NCI-H82 treated with DMSO at 0.1 percent for 48 hours (cell line): ENCODE measurements around the gene PNMA6E.

ENCODE experiments used
- DNase-seq: peaks from one replicate; lab custom pipeline; 2025; ENCODE audit not compliant: unreplicated experiment; lab: John Stamatoyannopoulos, UW

The PNMA6E gene

DNA sequence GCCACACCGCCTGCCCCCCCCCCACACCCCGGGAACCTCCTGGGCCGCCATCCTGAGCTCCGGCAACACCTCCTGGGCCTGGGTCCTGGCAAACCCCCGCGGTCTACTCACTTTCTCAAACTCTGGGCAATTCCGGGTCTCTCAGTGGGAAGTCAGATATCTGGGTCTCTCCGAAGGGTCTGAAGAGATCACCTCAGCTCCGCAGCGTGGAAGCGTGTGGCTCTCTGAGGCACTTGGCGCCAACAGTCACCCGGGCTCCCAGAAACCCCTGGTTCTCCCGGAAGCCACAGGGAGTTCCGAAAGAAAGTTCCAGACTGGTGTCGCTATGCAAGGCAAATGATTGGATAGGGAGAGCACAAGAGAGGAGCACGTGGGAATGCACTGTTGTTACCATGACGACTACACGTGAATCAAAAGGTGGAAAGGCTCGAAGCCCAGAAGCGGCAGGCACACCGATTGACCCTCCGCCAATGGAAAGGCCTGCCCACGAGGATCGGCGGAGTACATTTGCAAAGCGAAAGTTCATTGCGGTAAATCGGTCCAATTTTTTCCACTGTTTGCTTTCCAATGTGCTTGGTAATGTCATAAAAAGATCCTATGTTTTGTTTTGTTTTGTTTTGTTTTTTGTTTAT, at the start of gene PNMA6E:
Gene PNMA6E (minus strand): TSS at position 218 of the 632 bp plus-strand sequence. CDS start 2,501 bp downstream, outside the sequence.
- DNase-seq, result no peak

DNA sequence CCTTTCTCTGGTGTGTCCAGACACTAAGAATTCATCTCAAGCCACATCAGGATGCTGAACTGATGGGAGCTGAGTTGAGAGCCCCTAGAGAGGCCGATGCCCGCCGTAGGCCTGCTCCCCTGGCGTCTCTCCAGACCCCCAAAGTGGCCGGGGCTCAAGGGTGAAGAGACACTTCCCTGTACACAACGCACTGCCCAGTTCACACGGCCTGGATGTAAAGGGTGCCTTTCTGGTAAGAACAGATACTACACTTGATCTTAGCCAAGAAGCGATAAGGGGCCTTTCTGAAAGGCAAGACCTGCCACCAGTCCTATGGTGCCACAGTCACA, 49.8 kb upstream of the PNMA6E start:
- no peak for DNase-seq

DNA sequence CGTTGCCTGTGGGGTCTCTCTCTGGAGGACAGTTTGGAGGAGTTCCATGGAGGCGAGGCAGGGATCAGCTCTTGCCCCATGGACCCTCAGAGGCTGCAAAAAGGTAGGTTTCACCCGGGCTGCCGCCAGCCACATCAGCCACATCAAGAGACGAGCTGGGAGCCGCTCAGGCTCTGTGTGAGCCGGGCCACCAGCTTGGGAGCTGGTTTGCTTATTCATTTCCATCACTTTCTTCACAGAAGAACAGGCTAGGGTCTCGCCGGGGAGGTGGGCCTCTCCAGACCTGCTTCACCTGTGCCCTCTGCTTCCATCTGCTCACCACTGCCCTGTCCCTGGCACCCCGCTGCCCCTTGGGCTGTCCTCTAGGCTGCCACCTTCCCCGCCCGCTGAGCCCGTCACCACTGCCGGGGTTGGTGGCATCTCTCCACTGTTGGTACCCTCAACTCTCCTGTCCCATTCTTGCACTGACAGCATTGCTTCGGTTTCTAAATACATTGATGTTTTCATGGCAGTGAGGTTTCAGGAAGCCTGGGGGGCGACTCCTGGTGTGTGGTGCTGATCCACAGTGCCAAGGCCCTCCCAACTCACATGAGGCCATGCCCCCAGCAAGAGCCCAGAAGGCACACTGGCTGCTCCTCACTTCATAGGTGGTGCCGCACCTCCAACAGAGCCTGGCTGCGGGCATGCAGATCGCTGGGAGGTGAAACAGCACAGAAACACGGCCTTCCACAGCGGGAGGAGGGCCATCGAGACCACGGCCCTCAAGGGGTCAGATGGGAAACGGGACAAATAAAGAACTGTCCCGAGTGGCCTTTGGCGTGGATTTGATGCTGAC, 49.2 kb upstream of the PNMA6E start:
- no peak for DNase-seq

DNA sequence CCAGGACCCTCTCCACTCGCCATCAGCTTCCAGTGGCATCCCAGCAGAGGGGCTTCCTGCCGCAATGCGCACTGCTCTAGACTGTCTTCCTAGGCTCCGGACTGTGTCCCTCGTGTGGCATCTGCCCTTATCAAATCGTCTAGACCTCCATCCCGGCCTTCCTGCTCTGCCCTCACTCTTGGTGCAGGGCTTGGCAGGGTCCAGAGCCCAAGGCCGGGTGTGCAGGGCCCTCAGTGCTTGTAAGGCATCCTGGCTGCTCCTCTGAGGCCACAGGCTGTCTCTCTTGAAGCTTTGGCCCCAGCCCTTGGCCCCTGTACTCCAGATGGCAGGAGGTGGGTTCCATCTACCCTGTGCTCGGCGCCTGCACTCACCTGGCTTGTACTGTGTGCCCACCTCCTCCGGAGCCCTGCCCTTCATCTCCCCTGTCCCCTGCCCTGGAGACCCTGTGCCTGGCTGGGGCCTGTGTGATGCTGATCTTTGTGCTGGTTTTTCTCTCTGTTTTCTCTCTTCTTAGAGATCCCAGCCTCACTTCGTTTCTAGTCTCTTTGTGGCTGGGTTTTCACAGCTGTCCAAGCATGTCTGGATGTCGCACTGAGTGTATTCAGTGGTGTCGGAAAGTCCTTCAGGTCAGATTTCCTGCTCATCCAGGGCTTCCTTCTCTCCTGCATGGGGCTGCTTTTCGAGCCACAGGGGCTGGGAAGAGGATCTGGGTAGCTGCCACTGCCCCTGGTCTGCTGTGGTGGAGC, 48.4 kb upstream of the PNMA6E start:
- DNase-seq, result no peak

DNA sequence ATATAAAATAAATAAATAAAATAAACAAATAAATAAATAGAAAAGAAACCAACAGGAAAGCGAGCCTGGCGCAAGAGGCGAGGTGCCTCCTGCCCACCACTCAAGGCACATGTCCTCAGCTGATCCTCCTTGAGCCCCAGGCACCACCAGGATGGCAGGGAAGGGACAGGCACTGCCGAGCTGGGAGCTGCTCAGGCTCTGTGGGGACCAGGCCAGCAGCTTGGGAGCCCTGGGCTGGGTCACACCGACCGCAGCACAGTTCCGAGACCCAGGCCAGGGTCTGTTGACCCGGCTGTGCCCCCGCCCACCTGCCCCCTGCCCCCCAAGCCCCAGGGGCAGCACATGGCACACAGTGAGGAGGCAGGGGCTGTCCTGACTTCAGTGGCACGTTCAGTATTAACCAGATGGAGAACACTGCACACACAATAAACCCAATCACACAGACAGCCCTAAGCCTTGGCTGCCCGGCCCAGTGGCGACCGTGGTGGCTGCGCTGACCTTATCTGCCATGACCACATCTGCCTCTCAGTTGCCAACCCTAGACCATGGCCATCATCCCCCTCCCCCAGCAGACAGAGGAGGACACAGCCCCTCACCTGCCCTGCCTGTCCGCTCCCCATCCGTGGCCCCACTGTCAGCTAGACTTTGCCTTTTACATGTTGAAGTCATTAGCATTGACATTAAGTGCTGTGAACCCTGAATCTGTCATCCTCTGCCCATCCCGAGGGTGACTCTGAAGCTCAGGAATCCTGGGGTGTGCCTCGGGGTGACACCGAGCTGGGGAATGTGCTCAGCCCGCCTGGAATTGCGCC, 47.6 kb upstream of the PNMA6E start:
- no peak for DNase-seq

DNA sequence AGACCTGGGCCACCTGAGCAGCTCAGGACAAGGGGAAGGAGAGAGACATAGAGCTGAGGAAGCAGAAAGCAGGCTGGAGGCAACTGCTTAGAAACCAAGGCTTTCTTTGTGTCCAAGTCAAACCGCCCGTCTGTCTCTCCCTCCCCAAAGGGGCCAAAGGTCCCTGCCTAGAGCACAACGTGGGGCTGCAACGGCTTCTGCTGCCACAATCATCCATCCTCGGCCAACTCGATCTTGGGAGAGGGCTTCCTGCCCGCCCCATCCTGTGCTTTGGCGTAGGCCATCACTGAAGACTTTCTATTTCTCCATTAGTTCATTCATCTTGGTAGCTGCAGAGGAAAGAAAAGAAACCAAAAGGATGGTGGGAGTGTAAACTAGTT, 46.4 kb upstream of the PNMA6E start:
- no peak for DNase-seq

DNA sequence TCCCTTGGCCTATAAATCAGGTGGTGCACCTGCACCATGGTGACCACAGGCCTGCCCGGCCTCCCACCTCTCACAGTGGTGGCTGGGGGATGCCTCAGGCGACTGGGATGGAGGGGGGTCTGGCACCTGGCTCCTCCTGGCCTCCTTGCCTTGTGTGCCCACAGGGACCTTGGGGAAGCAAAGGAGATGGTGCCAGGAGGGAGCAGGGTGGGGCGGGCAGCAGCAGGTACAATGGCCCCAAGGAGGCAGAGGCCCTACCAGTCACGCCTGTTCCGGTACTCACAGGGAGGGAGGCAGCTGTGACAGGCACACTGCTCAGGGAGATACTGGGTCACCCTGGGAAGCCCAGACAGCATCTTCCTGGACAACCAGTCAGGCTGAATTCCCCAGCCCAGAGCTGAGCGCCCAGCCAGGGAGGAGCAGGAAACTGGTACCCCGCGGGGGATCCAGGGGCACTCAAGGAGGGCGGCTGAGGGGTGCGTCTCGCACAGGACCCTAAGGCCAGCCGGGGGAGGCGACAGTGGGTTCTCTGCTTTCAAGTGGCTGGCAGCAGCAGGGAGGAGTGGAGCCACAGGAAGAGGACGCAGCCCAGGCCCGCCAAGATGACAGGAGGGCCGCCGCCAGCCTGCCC, 45.9 kb upstream of the PNMA6E start:
- no peak for DNase-seq

DNA sequence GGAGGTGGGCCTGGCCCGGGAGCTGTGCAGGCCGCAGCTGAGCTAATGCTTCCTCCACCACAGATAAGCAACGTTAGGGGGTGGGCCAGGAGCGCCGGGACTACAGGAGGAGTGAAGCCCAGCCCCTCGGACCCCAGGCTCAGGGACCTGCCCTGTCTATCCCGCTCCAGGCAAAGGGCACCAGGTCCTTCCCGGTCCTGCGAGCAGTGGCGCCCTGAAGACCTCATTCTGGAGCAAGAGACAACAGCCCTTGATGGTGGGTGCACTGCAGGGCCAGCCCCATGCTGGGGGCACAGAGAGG, 45.4 kb upstream of the PNMA6E start:
- no peak for DNase-seq

DNA sequence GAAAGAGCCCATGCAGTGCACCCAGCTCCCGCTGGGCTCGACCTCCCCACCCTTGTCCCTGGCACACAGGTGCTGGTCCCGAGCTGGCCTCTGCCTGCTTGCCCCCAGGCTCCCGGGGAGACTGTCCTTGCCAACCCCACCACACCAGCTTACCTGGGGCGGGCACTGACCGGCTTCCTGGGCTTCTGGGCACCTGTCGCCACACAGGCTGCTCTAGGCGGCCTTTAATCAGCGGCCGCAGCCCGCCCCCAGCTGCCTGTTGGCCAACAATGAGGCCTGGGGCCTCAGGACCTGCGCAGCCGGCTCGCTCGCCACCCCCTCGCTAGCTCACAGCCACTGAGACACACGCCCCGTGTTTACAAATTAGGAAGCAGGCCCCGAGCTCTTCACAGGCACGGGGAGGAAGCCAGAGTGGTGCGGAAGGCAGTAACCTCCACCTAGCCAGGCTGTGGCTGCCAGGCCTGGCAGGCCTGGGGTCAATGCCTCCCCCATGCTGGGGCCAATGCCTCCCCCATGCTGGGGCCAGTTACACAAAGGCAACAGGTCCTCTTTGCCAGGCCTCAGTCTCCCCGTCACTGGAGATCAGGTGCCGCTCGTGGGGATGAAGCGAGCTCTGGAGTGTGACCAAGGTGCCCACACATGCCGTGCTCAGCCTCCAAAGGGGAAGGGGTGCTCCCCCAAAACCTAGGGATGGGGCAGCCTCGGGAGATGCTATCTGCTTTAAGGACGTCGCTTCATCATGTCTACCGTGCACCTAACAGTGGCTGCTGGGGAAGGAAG, 44.9 kb upstream of the PNMA6E start, which contains the start of gene TREX2:
Gene TREX2 (minus strand): TSS at position 201 of the 780 bp plus-strand sequence. CDS start 626 bp downstream, outside the sequence.
- no peak for DNase-seq

DNA sequence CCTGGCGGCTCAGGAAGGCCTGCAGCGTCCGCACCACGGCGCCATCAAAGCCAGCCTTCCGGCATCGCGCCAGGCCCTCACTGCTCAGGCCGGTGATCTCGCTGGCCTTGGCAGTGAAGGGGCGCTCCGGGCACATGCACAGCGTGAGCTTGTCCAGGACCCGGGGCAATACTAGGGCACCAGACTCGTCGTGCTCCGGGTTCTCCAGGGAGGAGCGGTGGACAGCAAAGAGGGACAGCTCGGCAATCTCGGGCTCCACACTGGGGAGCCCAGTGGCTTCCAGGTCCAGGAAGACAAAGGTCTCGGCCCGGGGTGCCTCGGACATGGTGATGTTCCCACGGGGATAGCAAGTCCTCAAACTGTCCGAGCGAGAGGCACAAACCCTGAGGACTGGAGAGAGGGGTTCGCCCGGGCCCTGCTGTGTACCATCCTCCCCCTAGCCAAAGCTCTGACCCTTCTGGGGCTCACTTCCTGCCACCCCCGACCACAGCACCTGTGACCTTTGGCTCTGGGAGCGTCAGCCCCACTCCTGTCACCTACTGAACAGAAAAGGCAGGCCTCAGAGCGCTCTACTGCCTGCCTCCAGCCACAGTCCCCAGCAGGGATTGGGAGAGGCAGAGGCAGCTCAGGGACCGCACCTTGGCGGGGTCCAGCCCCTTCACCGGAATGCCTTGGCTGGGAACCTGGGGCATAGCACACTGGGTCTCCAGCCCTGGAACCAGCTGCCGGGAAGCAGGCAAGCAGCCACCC, 44.1 kb upstream of the PNMA6E start:
- DNase-seq, result no peak

DNA sequence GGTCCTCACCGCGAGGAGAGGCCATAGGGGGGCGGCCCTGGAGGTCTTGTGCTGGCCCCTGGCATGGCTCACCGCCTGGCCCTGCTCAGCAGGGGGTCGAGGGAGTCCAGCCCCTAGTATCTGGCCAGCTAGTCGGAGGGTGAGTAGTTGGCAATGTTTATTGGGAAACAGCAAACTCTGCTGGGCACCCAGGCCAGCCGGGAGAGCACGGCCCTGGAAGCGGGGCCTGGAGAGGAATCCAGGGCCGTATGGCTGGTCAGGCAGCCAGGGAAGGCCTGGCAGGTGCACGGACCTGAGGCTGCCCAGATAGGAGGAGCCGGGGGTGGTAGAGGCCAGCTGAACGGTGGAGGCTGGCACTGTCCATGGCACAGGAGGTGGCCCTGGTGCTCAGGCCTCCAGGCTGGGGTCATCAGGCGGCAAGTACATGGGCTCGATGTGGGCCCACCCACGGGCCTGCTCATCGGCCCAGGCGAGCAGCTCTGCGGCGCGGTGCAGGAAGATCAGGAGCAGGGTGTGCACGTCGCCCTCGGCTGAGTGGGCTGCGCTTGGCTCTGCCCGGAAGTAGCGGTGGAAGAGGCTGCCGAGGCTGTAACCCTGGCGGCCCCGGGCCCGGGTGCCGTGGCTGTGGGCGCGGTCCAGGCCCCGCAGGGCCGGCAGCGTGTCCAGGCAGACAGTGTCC, 43.3 kb upstream of the PNMA6E start:
- no peak for DNase-seq

DNA sequence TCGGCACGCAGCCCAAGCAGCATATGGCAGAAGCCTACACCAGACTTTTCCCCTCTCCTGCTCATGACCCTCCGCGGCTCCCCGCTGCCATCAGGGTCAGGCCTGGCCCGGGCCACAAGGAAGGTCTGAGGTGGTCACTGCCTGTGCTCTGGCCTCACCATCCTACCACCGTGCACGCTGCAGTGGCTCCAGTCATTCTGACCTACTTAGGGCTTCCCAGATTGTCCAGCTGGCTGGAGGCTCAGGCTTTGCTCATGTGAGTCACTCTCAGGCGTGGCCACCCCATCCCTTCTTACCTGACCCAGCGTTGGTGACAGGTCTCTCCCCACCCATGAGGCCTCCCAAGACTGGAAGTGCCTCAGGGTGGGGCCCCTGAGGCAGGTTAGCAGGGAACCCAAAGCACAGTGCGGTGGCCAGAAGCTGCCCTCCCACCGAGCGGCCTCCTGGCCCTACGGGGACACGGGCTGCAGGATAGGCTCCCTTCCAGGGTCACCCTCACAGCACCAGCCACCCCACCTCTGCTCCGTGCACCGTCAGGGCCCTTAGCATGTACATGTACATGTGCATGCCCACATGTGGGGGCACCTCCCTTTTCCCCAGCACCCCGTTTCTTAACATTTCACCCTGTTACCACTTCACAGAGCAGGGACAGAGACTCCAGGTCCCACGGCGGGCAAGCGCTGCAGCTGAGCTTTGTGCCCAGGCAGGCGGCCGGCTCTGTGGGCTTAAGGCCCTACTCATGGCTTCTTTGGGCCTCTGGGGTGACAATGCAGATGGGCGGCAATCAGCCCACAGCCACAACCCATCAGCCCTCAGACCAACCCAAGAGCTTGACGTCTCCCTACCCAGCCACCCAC, 42.6 kb upstream of the PNMA6E start:
- DNase-seq, result no peak

DNA sequence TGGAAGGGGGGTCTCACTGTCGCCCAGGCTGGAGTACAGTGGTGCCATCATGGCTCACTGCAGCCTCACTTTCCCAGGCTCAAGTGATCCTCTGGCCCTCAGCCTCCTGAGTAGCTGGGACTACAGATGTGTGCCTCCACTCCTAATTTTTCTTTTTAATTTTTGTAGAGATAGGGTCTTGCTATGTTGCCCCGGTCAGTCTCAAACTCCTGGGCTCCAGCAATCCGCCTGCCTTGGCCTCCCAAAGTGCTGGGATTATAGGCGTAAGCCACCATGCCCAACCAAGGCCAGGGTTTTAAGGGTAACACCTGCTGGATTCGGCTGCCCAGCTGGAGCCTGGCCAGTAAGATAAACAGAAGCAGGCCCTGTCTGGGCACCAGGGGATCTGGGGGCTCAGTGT, 41.3 kb upstream of the PNMA6E start:
- no peak for DNase-seq

DNA sequence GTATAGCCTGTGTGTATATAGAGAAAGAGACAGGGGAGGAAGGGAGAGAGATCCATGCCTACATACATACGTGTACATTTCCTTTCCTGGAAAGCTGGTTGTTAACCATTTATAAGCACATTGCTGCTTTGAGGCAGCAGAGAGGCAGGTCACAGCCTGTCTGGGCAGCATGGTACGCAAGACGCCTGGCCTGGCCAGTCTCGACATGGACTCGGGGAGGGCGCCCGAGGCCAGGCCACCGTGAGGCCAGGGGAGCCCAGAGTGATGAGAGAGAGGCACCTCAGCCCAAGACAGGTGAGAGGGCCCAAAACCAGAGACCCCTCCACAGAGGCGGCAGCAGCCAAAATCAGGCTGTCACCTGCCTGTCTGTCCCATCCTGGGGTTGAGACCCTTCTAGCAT, 40.8 kb upstream of the PNMA6E start:
- DNase-seq, result no peak

DNA sequence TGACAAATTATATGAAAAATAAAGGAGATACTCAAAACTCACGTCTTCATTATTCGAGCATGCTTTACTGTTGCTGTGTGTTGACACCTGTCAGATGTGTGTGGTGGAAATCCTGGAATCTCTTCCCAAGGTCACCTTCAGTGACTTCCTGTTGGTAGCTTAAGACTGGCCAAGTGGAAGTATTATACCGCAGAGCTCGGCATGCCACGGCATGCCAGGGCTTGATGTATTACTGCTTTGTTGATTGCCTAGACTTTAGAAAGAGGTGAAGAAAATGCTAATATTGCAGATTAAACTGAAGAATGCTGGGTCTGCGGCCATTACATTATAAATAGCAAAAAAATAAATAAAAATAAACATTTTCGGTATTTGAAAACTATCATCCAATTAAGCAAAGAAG, 40.1 kb upstream of the PNMA6E start:
- no peak for DNase-seq

DNA sequence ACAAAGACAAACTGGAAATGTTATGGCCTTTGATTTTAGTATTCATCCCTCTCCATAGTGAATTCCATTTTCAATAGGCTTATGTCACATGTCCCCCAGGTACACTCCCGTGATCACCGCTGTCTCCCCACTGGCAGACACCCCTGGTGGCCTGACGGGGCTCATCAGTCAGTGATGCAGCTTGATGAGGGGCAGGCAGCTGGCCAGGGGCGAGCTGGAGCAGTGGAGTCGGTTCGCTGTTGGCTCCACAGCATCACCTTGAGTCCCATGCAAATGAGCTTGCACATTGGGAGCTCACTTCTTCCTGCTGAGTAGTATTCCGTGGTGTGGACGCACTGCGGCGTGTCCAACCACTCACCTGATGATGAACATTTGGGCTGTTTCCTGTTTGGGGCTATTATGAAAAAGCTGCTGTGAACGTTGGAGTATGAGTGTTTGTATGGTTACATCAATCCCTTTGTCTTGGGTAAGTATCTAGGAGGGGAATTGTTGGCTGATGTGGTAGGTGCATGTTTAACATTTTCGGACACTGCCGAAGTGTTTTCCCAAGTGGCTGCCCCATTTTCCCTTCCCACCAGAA, 39.5 kb upstream of the PNMA6E start:
- no peak for DNase-seq

DNA sequence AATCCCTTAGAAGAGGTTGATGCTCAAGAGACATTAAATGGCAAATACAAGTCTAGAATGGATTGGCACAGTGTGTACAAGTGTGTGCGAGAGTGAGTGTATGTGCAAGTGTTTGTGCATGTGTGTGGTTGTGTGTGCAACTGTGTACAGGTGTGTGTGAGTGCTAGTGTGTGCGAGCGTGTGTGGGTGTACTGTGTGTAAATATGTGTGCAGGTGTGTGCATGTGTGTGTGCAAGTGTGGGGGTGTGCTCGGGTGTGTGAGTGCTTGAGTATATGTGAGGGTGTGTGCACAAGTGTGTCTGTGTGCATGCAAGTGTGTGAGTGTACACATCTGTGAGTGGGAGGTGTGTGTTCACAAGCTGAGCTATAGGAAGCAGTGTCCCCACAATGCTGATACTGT, 38.8 kb upstream of the PNMA6E start:
- no peak for DNase-seq

DNA sequence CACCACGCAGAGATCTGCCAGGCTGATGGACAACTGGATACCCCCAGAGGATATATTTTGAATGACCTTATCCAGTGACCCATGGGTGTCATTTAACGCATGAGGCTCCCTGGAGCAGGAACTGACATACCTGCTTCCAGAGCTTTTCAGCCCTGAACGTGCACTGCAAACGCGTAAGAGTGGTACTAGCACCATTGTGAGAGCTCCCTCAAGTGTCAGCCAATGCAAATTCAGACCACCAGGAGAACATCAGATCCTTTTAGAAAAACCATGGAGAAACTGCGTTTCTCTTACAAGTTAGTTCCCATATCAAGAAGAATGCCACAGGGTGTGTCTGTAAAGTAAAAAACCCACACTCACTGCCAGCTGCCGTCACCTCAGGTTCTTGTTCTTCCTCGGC, 37.4 kb upstream of the PNMA6E start:
- no peak for DNase-seq
